HG03521 (cell line): ENCODE results near the gene GALR3.

Experiments used
- ATAC-seq: cut with Tn5 transposase; IDR thresholded peaks from one replicate; pipeline ENCODE4 v1.9.1; 2021; ENCODE audit warnings: mild to moderate bottlenecking, moderate library complexity; ENCODE audit not compliant: unreplicated experiment

Gene GALR3

DNA sequence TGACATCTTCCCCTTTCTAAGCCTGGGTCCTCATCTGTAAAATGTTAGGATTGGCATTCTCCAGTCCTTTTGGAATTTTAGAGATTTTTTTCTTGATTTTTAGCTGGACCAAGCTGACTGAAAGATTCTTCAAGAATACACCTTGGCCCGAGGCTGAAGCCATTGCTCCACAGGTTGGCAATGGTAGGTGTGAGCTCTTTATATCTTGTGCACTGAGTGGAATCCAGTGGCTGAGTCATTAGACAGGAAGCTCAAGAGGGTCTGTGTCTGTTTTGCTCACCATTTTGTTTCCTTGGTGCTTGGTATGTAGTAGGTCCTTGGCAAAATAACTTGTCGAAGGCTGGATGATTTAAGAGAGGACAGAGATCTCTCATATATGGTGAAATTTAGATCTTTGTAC, 32.3 kb downstream of the GALR3 start:
- no peak for ATAC-seq

DNA sequence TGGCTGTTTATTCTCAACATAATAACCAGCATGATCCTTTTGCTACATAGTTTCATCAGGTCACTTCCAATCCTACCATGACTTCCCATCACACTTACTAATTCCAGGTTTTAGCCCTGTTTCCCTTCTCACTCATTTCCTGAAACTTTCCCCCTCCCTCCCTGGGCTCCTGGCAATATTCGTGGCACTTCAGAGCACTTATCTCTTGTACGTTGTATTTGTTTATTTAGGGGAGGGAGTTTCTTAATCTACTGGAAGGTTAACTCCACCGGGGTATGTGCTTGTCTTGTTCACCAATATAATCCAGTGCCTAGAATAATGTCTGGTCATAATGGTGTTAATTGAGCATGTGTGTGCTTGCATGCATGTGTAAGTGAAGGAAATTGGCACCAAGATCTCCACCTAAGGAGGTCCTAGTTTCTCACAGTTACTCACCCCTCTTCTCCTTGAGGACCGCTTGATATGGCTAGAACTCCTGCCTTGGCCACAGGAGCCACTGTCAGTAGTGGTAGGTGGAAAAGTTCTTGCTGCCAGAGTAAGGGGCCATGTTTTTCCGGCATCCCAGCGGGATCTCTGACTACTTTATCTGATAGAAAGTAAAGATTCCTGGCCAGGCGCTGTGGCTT, 37.7 kb downstream of the GALR3 start:
- ATAC-seq, result no peak

DNA sequence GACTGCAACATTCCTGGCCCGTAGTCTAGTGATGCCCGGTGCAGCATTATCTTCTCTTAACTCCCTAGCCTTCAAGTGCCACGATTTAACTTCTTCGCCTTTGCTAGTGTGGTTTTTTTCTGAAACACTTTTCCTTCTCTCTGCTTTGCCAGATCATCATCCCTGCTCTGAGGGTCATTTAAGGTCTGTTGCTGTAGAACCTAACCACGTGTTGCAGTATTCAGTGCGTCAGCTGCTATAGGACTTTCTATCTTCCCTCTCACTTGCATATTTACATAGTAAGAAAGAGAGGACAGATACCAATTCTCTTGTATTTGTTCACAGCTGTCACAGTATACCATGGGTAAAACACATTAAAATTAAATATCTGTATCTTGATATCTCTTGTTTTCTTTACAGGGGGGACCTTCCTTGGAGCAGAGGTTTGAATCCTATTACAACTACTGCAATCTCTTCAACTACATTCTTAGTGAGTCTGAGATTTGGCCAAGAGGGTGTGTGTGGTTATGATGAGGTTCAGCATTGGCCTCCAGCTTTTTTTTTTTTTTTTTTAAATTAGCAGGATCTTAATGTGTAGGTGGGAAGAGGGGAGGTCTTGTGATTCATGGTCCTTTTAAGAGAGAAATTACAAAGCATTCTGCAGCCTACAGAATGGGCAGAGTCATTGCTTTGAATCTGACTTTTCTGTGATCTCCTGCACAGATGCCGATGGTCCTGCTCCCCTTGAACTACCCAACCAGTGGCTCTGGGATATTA, 39.6 kb downstream of the GALR3 start:
- ATAC-seq, result no peak

DNA sequence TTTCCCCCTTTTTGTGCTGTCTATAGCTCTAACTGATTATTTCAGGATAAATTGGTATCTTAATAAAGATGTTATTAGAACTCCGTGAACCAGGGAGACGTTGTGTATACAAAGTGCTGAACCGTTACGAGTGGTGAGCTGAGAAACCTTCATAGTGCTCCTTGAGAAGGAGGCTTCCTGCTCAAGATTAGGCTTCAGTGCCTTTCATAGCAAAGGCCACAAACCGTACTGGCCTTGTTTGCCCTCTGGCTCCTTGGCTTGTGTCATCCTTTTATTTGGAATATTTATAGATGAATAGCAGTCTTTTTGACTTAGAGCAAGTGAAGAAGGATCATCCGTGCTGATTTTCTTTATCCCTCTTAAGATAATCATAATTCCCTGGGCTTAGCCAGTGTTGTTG, 42.3 kb downstream of the GALR3 start:
- ATAC-seq, result no peak

DNA sequence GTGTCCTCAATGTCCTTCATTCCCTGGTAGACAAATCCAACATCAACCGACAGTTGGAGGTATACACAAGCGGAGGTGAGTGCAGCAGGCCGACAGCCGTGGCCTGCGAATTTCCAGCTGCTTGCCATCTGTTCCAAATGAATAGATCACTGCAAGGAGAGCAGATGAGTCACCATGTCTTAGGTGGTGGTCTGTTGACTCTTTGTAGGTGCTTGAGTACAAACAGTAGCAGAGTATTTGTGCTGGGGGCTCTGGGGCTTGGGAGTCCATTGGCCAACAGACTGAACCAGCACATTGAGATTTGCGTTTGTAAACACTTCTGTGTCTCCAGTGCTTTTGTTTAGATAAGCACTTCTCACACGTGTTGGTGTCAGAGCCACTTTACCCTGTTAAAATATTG, 47.1 kb downstream of the GALR3 start:
- no peak for ATAC-seq
